ENCODE measurements around the gene GPR45. TPM values are rescaled to one million over a fixed set of nuclear protein-coding genes. Genes with fewer than 3 reads are reported as not detected.

Gene GPR45
- total and polyA plus RNA-seq, 2 of the 13 experiments (the other 11 are each of a cell fraction or from before 2014, with no cell fraction given) = not detected

GRCh38 chr2:105256431-105257047 is 15.0 kb downstream of the GPR45 start:
- Histone ChIP-seq H4K20me1 (ENCODE audit: insufficient read depth, low read length) (no peaks in the 10 kb centered on the region), H3K4me3 (replicated peaks in 1 of 3; ENCODE audit: insufficient read depth in 1 of 3, low read depth in 2 of 3, low read length in 3 of 3) (no peak overlapping the region), H3K79me2 (ENCODE audit: insufficient read depth, low read length) (no peaks in the 10 kb centered on the region), H2AFZ (ENCODE audit: low read length) (no peak overlapping the region), H3K9ac (ENCODE audit: insufficient read depth, low read depth, low read length) (no peak overlapping the region), H3K27ac (ENCODE audit: extremely low read length, insufficient read depth, low read length) (no peak overlapping the region), H3K36me3 (replicated peaks in 1 of 2; ENCODE audit: control insufficient read depth in 1 of 2, insufficient read depth in 2 of 2, low read length in 2 of 2) (no peaks in the 10 kb centered on the region), H3K27me3 (ENCODE audit: control insufficient read depth in 1 of 2, insufficient read depth in 2 of 2, low read length in 2 of 2) (no peaks in the 10 kb centered on the region), H3K4me2 (ENCODE audit: low read depth, low read length) (no peak overlapping the region), H3K4me1 (ENCODE audit: insufficient read depth, low read length) (no peaks in the 10 kb centered on the region), H3K9me3 (ENCODE audit: low read length) (no peaks in the 10 kb centered on the region)
- in situ Hi-C loops (cut with HindIII; ENCODE audit: extremely low pct_ligation_motif_present, low pct_unique_long_range_greater_than_20kb) = no loop called here
- no TSS peak for BruUV-seq (replicated peaks)
- ChIA-PET POLR2A (no interaction called here), CTCF (ENCODE audit: low intra/inter-chr PET ratio, low total read pairs) (no interaction called here)
- DNase-seq (ENCODE audit: low spot score) (no peak), FAIRE-seq (no peak), ATAC-seq (no peak)
- 40% methylated on average over 11 of the region's 11 CpGs for WGBS (ENCODE audit: low lambda C conversion rate)
- intact Hi-C loops (cut with micrococcal nuclease; ENCODE audit: unreplicated experiment) = no loop called here
- no peak for TF ChIP-seq ZNF430 (CRISPR knock-in tag; IDR thresholded peaks at IDR 0.05)
- TF ChIP-seq ZNF142 (CRISPR knock-in tag; IDR thresholded peaks at IDR 0.05) = no peak
- TF ChIP-seq SATB2 (CRISPR knock-in tag; IDR thresholded peaks at IDR 0.05) = no peak
- TF ChIP-seq ZKSCAN1 (IDR thresholded peaks at IDR 0.05; ENCODE audit: low read length) = no peak
- no peak for TF ChIP-seq ZNF263 (CRISPR knock-in tag; IDR thresholded peaks at IDR 0.05)
- no peak for TF ChIP-seq ZNF10 (CRISPR knock-in tag; IDR thresholded peaks at IDR 0.05; ENCODE audit: borderline replicate concordance, low read depth)
- TF ChIP-seq ZNF784 (CRISPR knock-in tag; IDR thresholded peaks at IDR 0.05; ENCODE audit: borderline replicate concordance) = no peak
- no peak for TF ChIP-seq GMEB1 (CRISPR knock-in tag; IDR thresholded peaks at IDR 0.05; ENCODE audit: borderline replicate concordance)
- TF ChIP-seq ZNF605 (CRISPR knock-in tag; IDR thresholded peaks at IDR 0.05) = no peak
- TF ChIP-seq SRY (CRISPR knock-in tag; IDR thresholded peaks at IDR 0.05) = no peak
- no peak for TF ChIP-seq JUND (CRISPR knock-in tag; IDR thresholded peaks at IDR 0.05)
- no peak for TF ChIP-seq BCLAF1 (IDR thresholded peaks at IDR 0.05)
- no peak for TF ChIP-seq ZNF331 (CRISPR knock-in tag; IDR thresholded peaks at IDR 0.05)
- TF ChIP-seq SPEN (CRISPR knock-in tag; IDR thresholded peaks at IDR 0.05; ENCODE audit: low read depth) = no peak
